H9 (cell line): ENCODE measurements around the gene TBX5. TPM values are rescaled to one million over a fixed set of nuclear protein-coding genes. Genes with fewer than 3 reads are reported as not detected.

Experiments used
- DNase-seq: peaks from one replicate; pipeline ENCODE4 v3.0.0-alpha.2; 2017
- H2AFZ ChIP-seq: one replicate; pipeline ENCODE4 v1.6.1; 2013; ENCODE audit warnings: mild to moderate bottlenecking, low read length, control low read depth, moderate library complexity
- H2AK5ac ChIP-seq: 2 replicates; pipeline ENCODE4 v1.6.1; 2013; ENCODE audit warnings: low read length, control low read depth, mixed read lengths; ENCODE audit not compliant: insufficient read length
- H2BK120ac ChIP-seq: one replicate; pipeline ENCODE4 v1.6.1; 2013; ENCODE audit warnings: low read depth, mild to moderate bottlenecking, low read length, control low read depth, inconsistent platforms; ENCODE audit not compliant: poor library complexity, severe bottlenecking
- H2BK12ac ChIP-seq: 2 replicates; pipeline ENCODE4 v1.6.1; 2013; ENCODE audit warnings: low read length, control low read depth, mixed read lengths, low read depth; ENCODE audit not compliant: insufficient read length
- H2BK15ac ChIP-seq: 2 replicates; pipeline ENCODE4 v1.6.1; 2013; ENCODE audit warnings: low read depth, low read length, control low read depth
- H2BK20ac ChIP-seq: one replicate; pipeline ENCODE4 v1.6.1; 2013; ENCODE audit warnings: low read depth, mild to moderate bottlenecking, low read length, control low read depth, inconsistent platforms; ENCODE audit not compliant: poor library complexity, severe bottlenecking
- H2BK5ac ChIP-seq: 2 replicates; pipeline ENCODE4 v1.6.1; 2013; ENCODE audit warnings: low read length, control low read depth, mixed read lengths; ENCODE audit not compliant: insufficient read length
- H3K14ac ChIP-seq: 2 replicates; pipeline ENCODE4 v1.6.1; 2013; ENCODE audit warnings: low read length, control low read depth; ENCODE audit not compliant: insufficient read depth
- H3K18ac ChIP-seq: 2 replicates; pipeline ENCODE4 v1.6.1; 2013; ENCODE audit warnings: low read depth, mild to moderate bottlenecking, mixed read lengths, low read length, control low read depth; ENCODE audit not compliant: insufficient read length
- H3K23ac ChIP-seq: 2 replicates; pipeline ENCODE4 v1.6.1; 2013; ENCODE audit warnings: low read length, control low read depth, mixed read lengths, low read depth; ENCODE audit not compliant: insufficient read length
- H3K23me2 ChIP-seq: 2 replicates; pipeline ENCODE4 v1.6.1; 2013; ENCODE audit warnings: low read depth, mild to moderate bottlenecking, mixed read lengths, low read length, control low read depth; ENCODE audit not compliant: insufficient read length, poor library complexity, severe bottlenecking
- H3K27ac ChIP-seq: 2 replicates; pipeline ENCODE4 v1.5.1; 2013; ENCODE audit warnings: low read length, control low read depth, mixed read lengths, low read depth; ENCODE audit not compliant: insufficient read length
- H3K27me3 ChIP-seq: 2 replicates; pipeline ENCODE4 v1.6.1; 2013; ENCODE audit warnings: low read length, control low read depth, inconsistent platforms; ENCODE audit not compliant: insufficient read depth
- H3K4ac ChIP-seq: 2 replicates; pipeline ENCODE4 v1.6.1; 2013; ENCODE audit warnings: low read depth, mild to moderate bottlenecking, control low read depth, inconsistent platforms, low read length, moderate library complexity
- H3K4me1 ChIP-seq: 2 replicates; pipeline ENCODE4 v1.6.1; 2013; ENCODE audit warnings: low read length, control low read depth, inconsistent platforms; ENCODE audit not compliant: insufficient read depth
- H3K4me2 ChIP-seq: 2 replicates; pipeline ENCODE4 v1.6.1; 2013; ENCODE audit warnings: low read length, control low read depth, mixed read lengths; ENCODE audit not compliant: insufficient read length, insufficient read depth
- H3K56ac ChIP-seq: 2 replicates; pipeline ENCODE4 v1.6.1; 2013; ENCODE audit warnings: low read depth, mild to moderate bottlenecking, mixed read lengths, low read length, control low read depth; ENCODE audit not compliant: insufficient read length
- H3K79me1 ChIP-seq: 2 replicates; pipeline ENCODE4 v1.6.1; 2013; ENCODE audit warnings: low read depth, mild to moderate bottlenecking, moderate library complexity, low read length, control low read depth, inconsistent platforms; ENCODE audit not compliant: insufficient read depth, poor library complexity, severe bottlenecking
- H3K79me2 ChIP-seq: 2 replicates; pipeline ENCODE4 v1.6.1; 2013; ENCODE audit warnings: low read length, control low read depth, inconsistent platforms; ENCODE audit not compliant: insufficient read depth
- H3K9ac ChIP-seq: 2 replicates; pipeline ENCODE4 v1.6.1; 2013; ENCODE audit warnings: low read length, control low read depth, mixed read lengths; ENCODE audit not compliant: insufficient read length; ENCODE audit errors: extremely low read depth
- H3K9me3 ChIP-seq: one replicate; pipeline ENCODE4 v1.6.1; 2013; ENCODE audit warnings: low read depth, low read length, inconsistent platforms; ENCODE audit not compliant: control insufficient read depth
- H3T11ph ChIP-seq: one replicate; pipeline ENCODE4 v1.6.1; 2013; ENCODE audit warnings: mild to moderate bottlenecking, low read length, control low read depth, inconsistent platforms
- H4K20me1 ChIP-seq: one replicate; pipeline ENCODE4 v1.6.1; 2013; ENCODE audit not compliant: control insufficient read depth, insufficient read length, insufficient read depth
- H4K5ac ChIP-seq: 2 replicates; pipeline ENCODE4 v1.6.1; 2013; ENCODE audit warnings: low read depth, mild to moderate bottlenecking, mixed read lengths, low read length, control low read depth; ENCODE audit not compliant: insufficient read length
- H4K8ac ChIP-seq: replicated peaks from 2 replicates; pipeline ENCODE4 v1.6.1; 2013; ENCODE audit warnings: low read length, control low read depth, mixed read lengths, low read depth; ENCODE audit not compliant: insufficient read length
- H4K91ac ChIP-seq: 2 replicates; pipeline ENCODE4 v1.6.1; 2013; ENCODE audit warnings: low read depth, mild to moderate bottlenecking, moderate library complexity, mixed read lengths, low read length, control low read depth; ENCODE audit not compliant: insufficient read length
- H3K27ac Mint-ChIP-seq, 3 experiments: 2 replicates in 2 of 3; 3 replicates in 1 of 3; pipeline ENCODE4 v1.8.0; 2020 to 2021; ENCODE audit warnings: mixed read lengths in 3 of 3, mild to moderate bottlenecking in 1 of 3, moderate library complexity in 1 of 3
- H3K27me3 Mint-ChIP-seq: 2 replicates; pipeline ENCODE4 v1.8.0; 2021; ENCODE audit warnings: low read depth, mild to moderate bottlenecking, moderate library complexity, mixed read lengths
- H3K36me3 Mint-ChIP-seq, 3 experiments: 2 replicates in 2 of 3; 3 replicates in 1 of 3; pipeline ENCODE4 v1.8.0; 2020 to 2021; ENCODE audit warnings: low read depth in 3 of 3, mixed read lengths in 3 of 3; ENCODE audit not compliant: insufficient read depth in 1 of 3
- H3K4me1 Mint-ChIP-seq, 2 experiments: 2 replicates each; pipeline ENCODE4 v1.8.0; 2020; ENCODE audit warnings: mixed read lengths in 2 of 2
- H3K4me3 Mint-ChIP-seq, 2 experiments: 2 replicates in 1 of 2; 3 replicates in 1 of 2; pipeline ENCODE4 v1.8.0; 2020 to 2021; ENCODE audit warnings: mild to moderate bottlenecking in 2 of 2, mixed read lengths in 2 of 2, moderate library complexity in 1 of 2
- H3K9me3 Mint-ChIP-seq, 2 experiments: 2 replicates in 1 of 2; 3 replicates in 1 of 2; pipeline ENCODE4 v1.8.0; 2020; ENCODE audit warnings: mild to moderate bottlenecking in 2 of 2, mixed read lengths in 2 of 2, moderate library complexity in 1 of 2
- WGBS: extraction: QIAGEN DNeasy Blood & Tissue Kit; methylation state at CpG from one replicate; pipeline ENCODE4 v1.1.7; 2013; ENCODE audit warnings: missing lambda C conversion rate, low lambda C conversion rate, mixed read lengths; ENCODE audit not compliant: insufficient read length; ENCODE audit errors: extremely low coverage; 5-methylcytosine and 5-hydroxymethylcytosine counted together
- total RNA-seq: library from RNA; stranded (reverse); gene quantifications from 2 replicates; pipeline ENCODE4 v1.2.1, GENCODE V29; 2021
- TF ChIP-seq, protein P1 (sequence below): fragments of 200-600 bp; sonication (generic); conservative IDR thresholded peaks from 3 replicates; pipeline ENCODE4 v1.8.0; 2021; ENCODE audit warnings: antibody characterized with exemption, mild to moderate bottlenecking

TBX5 gene
- total RNA-seq, 1 experiment from 2014 or later = not detected

DNA sequence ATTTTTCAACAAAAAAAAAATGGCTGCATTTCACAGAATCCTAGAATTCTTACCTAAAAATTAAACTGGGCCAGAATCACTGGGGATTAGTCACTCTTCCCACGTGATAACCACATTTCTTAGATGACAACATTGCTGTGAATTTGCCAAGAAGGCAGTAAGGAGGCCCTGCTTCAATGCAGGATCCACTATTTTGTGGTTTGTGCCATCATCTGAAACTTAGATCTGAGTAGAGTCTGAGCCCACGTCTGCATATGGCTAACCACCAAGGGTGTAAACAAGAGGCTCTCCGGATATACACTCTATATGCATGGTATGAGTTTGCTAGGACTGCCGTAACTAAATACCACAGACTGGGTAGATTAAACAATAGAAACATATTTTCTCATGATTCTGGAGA is 24.4 kb upstream of the TBX5 start:
- no peaks in the 10 kb centered on the region for H3K9me3 Mint-ChIP-seq
- no peak overlapping the region for H3K4ac ChIP-seq
- peaks cover 96% of the 10 kb centered on the region for H3K27me3 Mint-ChIP-seq
- no peaks in the 10 kb centered on the region; the same call in 1 of the 2 replicates for H3K27me3 ChIP-seq
- no peak overlapping the region for H4K5ac ChIP-seq
- no peak overlapping the region for H2BK15ac ChIP-seq
- H3K9ac ChIP-seq = no peak overlapping the region
- TF ChIP-seq, protein P1, sequence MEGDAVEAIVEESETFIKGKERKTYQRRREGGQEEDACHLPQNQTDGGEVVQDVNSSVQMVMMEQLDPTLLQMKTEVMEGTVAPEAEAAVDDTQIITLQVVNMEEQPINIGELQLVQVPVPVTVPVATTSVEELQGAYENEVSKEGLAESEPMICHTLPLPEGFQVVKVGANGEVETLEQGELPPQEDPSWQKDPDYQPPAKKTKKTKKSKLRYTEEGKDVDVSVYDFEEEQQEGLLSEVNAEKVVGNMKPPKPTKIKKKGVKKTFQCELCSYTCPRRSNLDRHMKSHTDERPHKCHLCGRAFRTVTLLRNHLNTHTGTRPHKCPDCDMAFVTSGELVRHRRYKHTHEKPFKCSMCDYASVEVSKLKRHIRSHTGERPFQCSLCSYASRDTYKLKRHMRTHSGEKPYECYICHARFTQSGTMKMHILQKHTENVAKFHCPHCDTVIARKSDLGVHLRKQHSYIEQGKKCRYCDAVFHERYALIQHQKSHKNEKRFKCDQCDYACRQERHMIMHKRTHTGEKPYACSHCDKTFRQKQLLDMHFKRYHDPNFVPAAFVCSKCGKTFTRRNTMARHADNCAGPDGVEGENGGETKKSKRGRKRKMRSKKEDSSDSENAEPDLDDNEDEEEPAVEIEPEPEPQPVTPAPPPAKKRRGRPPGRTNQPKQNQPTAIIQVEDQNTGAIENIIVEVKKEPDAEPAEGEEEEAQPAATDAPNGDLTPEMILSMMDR = no peak
- no peak overlapping the region for H2BK20ac ChIP-seq
- no peak overlapping the region for H3K4me2 ChIP-seq
- H3K4me3 Mint-ChIP-seq = no peak overlapping the region
- H3K36me3 Mint-ChIP-seq = no peaks in the 10 kb centered on the region
- H4K20me1 ChIP-seq = no peaks in the 10 kb centered on the region
- H3K18ac ChIP-seq = no peak overlapping the region
- no peak overlapping the region for H3K27ac ChIP-seq
- no peak overlapping the region for H4K91ac ChIP-seq
- H3K27ac Mint-ChIP-seq = no peak overlapping the region
- no peak overlapping the region for H2BK5ac ChIP-seq
- H3K56ac ChIP-seq = no peak overlapping the region
- H3K9me3 ChIP-seq = no peaks in the 10 kb centered on the region
- no peaks in the 10 kb centered on the region for H3K23me2 ChIP-seq
- H2BK12ac ChIP-seq = no peak overlapping the region
- no peak overlapping the region for H2AFZ ChIP-seq
- H3K79me2 ChIP-seq = no peaks in the 10 kb centered on the region
- H2AK5ac ChIP-seq = no peak overlapping the region
- H2BK120ac ChIP-seq = no peak overlapping the region
- H3K23ac ChIP-seq = no peak overlapping the region
- H4K8ac ChIP-seq = no peak overlapping the region
- no peak overlapping the region for H3T11ph ChIP-seq
- DNase-seq = no peak
- no CpG with 5 or more reads among the region's 4 CpGs for WGBS
- H3K4me1 Mint-ChIP-seq = no peaks in the 10 kb centered on the region
- no peak overlapping the region for H3K14ac ChIP-seq
- H3K79me1 ChIP-seq = no peaks in the 10 kb centered on the region
- H3K4me1 ChIP-seq = no peaks in the 10 kb centered on the region
